Stimulated activated CD4-positive, alpha-beta T cell treated with anti-CD3 and anti-CD28 coated beads, Interleukin-1b, Interleukin-23, amount 100 ng/mL, for 24 hours (primary cell): ENCODE results near the gene ZNF583.

Source experiments
- DNase-seq, 4 experiments: peaks; one replicate each; pipeline ENCODE4 v3.0.0-alpha.2; 2020; ENCODE audit warnings: low read depth in 4 of 4, low spot score in 1 of 4

ZNF583 gene

DNA sequence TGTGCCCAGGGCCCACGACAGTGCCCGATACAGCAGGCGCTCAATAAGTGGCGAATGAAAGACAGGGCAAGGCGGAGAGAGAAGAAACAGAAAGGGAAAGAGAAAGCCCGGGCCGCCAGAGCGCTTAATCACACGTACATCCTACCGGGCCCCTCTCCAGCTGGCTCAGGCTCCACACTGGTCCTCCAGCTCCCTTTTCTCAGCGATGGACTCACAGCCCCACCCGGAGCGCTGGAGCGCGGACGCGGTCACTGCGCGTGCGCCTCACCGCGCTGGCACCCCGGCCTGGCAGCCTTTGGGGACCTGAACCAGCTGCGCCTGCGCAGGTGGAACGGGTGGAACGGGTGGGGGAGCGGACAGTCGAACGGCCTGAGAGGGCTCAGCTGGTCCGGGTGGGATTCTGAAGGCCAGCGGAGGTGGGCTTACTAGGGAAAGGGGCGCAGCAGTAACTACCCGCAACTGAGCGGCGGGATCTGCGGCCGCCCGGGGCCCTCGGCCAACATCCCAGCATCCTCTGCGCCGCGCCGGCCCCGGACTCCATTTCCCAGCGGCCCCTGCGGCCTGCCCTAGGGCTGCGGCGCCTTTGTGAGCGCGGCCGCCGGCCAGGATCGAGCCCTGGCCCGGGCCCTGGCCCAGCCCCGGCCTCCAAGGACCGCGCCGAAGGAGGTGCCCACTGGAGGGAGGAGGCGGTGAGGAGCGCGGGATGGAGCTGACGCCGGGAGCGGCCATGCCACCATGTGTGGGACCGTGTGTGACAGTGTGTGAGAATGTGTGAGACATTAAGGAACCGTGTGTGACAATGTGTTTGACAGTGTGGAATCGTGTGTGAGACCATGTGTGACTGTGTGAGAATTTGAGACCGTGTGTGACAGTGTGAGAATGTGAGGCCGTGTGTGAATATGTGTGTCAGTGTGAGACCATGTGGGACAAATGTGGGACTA is at the start of gene ZNF583:
Gene ZNF583 (plus strand): TSS at position 569 of the 941 bp plus-strand sequence. CDS start 2,783 bp downstream, outside the sequence.
- peak; percentile 67 to 86 (median 78) for DNase-seq

DNA sequence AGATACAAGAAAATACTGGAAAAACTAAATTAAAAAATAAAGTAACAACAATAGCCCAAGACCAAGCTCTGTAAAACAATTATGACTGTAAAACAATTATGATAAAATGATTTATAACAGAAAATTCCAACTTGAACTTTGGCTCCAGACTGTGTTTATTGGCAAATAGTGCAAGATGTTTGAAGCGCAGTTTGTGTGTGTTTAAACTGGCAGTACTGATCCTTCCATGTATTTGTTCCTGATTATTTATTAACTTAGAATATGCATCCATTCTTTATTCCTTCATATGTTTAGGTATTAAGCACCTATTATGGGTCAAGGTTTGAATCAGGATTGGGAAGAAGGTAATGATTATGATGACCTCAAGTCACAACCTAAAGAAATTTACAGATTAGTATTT is 48.6 kb upstream of the ZNF583 start:
- DNase-seq, result no peak

DNA sequence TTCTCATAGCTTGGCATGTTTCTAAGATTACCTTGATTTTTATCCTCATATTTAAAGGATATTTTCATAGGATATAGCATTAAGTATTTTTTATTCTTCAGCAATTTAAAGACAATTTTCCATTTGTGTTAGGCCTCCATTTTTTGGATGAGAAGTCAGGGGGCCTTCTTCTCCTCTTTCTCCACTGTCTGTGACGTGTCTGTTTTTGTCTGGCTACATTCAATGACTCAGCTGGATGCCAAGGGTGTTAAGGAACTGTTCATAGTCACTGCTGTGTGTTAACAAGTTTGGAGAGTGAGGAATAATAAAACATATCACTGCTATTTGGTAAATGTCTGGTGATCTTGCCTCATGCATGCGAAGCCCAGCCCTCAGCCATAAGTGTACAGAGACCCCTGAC is 47.2 kb upstream of the ZNF583 start:
- no peak for DNase-seq

DNA sequence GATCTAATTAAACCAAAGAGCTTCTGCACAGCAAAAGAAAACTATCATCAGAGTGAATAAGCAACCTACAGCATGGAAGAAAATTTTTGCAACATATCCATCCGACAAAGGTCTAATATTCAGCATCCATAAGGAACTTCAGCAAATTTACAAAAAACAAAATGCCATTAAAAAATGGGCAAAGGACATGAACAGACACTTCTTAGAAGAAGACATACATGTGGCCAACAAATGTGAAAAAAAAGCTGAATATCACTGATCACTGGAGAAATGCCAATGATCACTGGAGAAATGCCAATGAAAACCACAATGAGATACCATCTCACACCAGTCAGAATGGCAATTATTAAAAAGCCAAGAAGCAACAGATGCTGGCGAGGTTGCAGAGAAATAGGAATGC is 43.3 kb upstream of the ZNF583 start:
- no peak for DNase-seq

DNA sequence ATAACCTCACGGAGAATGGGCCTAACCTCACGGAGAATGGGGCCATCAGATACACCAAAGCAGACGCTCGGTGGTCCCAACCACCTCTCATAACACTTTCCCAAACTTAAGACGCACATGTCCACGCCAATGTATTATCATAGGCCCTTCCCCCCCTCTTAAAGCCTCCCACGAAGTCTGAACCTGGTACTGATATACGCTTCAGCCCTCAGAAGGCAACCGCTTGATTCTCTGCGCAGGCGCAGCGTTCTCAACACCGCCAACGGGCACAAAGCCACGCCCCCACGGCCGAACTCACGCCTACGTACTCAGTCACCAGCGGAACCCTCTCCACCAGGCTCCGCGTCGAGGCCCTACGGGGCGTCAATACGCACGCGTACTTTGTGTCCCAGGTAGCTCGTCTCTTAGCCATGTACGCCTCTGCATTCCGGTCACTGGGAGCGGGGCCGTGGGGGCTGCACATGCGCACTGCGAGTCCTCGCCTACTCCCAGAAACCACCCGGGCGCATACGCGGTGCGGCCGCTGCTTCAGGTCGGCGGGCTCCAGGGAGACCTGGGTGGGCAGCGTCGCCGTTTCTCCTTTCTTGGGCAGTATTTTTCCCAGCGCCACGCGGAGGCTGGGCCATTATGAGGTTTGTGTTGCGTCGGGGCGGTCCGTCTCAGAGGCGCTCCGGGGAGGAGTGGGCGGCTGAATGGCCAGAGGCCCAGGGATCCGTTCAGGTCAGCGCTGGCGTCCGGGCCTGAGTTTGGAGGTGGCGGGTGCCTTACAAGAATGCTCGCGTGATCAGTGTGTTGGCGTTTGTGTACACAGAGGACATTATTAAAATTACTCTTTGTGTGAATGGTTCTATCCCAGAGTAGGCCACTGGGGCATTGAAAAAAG is 36.1 kb upstream of the ZNF583 start:
- peak; percentile 46 to 70 (median 56) for DNase-seq

DNA sequence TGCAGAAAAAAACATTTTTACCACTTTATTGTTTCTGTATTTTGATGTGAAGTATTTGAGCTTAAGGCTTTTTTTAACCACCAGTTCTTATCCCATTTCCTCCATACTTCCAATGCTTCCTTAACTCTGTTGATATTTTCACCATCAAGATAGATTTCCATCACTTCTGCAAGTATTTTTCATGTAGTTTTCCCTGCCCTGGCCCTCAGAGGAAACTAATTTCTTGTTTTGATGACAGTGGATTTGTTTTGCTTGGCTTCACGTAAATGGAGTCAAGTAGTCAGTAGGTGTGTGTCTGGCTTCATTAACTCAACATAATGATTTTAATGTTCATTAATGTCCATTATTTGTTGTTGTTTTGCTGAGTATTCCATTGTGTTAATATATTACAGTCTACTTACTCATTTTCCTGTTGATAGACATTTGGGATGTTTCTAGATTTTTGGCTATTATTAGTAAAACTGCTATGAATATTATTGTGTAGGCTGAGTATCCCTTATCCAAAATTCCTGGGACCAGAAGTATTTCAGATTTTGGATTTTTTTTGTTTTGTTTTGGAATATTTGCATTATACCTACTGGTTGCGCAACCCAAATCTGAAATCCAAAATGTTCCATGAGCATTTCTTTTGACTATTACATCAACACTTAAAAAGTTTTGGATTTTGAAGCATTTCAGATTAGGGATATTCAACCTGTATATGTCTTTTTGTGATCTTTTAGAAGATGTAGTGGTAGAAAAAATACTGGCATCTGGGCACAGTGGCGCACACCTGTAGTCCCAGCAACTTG is 34.1 kb upstream of the ZNF583 start:
- no peak for DNase-seq

DNA sequence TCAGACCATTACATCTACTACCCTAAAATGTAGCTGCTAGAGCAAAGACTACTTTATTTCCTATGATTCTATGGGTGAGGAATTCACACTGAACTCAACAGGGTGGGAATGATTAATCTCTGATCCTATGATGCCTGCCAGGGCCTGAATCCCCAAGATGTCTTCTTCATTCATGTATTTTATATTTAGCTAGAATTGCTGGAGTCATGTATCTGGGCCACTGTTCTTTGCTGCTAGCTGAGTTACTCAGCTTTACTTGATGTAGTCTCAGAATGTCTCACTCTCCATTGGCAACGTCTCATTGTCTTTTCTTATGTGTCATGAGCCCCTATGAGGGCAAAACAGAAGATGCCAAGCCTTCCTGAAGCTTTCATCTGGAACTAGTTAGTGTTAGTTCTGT is 31.9 kb upstream of the ZNF583 start:
- DNase-seq, result no peak

DNA sequence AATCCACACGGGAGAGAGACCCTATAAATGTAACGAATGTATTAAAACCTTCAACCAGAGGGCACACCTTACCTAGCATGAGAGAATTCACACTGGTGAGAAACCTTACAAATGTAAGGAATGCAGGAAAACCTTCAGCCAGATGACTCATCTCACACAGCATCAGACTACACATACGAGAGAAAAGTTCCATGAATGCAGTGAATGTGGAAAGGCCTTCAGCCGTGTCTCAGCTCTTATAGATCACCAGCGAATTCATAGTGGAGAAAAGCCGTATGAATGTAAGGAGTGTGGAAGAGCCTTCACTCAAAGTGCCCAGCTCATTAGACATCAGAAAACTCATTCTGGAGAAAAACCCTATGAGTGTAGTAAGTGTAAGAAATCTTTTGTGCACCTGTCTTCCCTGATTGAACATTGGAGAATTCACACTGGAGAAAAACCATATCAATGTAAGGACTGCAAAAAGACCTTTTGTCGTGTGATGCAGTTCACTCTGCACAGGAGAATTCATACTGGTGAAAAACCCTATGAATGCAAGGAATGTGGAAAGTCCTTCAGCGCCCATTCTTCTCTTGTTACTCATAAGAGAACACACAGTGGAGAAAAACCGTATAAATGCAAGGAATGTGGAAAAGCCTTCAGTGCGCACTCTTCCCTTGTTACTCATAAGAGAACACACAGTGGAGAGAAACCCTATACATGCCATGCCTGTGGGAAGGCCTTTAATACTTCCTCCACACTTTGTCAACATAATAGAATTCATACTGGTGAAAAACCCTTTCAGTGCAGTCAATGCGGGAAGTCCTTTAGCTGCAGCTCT is 26.8 kb upstream of the ZNF583 start:
- DNase-seq, result no peak

DNA sequence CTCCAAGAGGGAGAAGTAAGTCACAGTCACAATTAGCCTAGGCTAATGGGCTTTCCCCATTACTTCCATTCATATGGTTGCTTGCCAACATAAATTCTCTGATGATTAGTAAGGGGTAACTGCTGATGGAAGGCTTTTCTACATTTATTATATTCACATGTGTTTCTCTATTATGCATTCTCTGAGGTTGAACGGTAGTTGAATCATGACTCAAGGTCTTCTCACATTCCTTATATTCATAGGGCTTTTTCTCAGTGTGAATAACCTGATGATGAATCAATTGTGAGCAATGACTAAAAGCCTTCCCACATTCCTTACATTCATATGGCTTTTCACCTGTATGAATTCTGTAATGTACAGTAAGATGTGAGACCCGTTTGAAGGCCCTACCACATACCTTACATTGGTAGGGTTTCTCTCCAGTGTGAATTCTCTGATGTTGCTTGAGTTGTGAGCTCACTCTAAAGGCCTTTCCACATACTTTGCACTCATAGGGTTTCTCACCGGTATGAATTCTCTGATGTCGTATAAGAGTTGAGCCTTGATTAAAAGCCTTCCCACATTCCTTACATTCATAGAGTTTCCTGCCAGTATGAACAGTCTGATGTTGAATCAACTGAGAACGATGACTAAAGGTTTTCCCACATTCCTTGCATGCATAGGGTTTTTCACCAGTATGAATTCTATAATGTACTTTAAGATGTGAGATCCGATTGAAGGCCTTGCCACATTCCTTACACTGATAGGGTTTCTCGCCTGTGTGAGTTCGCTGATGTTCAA is 20.1 kb upstream of the ZNF583 start:
- DNase-seq, result no peak

DNA sequence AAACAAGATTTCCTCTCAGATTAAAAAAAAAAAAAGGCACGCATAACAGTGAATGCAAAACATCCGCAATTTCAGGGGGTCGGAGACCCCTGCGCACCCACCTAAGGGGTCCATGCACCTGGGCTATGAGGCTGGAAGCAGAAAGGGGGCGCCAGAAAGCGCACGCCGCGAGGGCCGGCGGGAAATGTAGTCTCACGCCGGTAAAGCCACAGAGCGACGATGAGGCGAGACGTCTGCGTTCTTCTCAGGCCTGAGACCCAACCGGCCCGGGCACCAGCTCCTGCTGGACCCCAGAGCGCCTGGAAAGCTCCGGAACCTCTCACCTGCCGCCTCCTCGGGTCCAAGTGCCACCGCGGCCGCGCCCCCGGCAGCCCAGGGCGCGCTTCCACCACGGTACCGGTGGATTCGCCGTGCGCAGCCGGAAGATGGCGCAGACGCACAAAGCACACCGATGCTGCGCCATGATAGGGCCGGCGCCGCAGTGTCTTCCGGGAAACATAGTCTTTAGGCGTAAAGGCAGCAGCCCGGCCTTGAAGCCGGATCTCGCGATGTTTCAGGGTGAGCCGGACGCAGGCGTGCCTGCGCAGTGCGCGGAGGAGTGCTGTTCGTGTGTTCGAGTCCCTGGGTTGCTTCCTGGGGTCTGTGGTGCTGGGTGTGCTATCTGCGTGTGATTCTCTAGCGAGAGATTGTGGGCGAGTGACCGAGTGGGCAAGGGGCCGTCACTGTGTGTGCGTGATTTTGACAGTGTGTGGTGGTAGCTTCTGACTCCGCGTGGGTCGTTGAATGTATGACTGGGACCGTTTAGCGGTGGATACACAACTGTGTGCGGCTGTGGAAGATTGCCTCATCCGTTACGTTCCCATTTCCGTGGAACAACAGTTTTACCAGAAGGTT is 10.8 kb upstream of the ZNF583 start, which contains the start of gene ZNF582:
Gene ZNF582 (minus strand): TSS at position 416 of the 894 bp plus-strand sequence. CDS start 1,782 bp downstream, outside the sequence.
- DNase-seq, result peak; percentile 68 to 86 (median 82)

DNA sequence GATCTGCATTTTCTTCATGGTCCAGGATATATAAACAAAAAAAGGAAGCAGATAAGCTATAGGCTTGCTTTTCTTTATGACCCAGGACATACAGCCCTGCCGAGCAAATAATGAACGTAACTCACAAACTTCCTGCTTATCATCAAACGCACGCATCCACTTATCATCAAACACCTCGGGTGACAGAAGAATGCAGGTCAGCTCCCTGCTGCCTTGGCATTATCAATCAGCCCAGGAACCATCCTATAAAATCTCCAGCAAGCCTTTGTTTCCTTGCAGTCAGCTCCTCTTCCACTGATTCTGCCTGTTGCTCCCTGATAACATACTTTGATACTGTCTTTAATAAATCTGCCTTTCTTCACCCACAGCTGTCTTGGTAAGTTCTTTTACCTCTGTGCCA is 5.3 kb upstream of the ZNF583 start:
- DNase-seq, result no peak

DNA sequence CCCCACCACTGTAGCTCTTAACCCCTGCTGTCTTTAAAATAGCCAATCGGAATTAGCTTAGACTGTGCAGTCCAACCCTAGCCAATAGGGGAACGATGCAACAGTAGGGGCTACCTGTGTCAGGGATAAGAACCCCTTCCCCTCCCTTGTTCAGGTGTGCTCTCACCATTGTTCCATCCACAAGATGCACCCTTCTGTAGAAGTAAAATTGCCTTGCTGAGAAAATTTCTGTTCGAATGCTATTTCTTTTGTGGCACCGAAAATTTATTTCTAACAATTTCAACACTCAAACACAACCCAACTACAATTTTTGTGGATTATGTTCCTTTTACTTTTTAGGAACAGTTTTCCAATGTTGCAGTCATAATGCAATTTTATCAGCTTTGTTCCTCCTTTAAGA is 3.6 kb upstream of the ZNF583 start:
- DNase-seq, result no peak

DNA sequence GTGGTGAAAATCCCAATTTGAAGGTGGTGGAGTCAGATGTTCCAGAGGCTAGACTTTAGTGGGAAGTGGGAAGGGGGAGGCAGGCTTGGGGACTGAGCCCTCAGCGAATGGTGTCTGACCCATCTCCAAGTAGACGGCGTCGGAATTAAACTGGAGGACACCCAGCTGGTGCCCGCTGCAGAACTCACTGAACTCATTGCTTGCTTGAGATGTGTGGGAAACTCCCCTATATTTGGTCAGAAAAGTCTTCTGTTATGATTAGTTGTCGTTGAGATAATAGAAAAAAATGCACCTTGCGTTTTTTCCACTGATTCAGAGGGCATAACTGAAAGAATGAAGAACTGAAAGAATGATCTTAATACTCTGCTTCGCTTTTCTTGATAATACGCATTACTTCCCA is 871 bp upstream of the ZNF583 start:
- no peak for DNase-seq

DNA sequence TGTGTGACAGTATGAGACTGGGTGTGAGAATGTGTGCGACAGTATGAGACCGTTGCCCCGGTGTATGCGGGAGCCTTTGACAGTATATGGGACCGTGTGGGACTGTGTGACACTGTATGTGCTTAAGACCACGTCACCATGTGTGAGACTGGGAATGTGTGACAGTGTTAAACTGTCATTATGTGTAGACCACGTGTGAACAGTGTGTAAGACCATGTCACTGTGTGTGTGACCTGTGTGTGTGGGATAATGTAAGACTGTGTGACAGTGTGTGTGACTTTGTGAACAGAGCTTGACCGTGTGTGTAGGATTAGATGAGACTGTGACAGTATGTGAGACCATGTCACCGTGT is 549 bp downstream of the ZNF583 start:
- DNase-seq, result no peak

DNA sequence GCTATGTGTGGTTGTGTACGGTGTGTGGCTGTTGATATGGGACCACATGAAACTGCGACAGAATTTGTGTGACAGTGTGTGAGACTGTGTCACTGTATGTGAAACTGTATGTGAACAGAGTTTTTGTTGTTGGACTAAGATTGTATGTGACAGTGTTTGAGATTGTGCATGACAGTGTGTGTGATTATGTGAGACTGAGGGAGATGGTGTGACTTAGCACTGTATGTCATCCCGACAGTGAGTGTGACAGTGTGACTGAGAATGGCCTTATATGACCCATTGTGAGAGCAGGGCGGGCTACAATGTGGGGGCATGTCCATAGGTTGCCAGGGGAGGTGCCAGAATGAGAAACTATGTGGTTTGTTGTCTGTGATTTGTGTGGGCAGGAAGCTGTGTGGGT is 930 bp downstream of the ZNF583 start:
- no peak for DNase-seq

DNA sequence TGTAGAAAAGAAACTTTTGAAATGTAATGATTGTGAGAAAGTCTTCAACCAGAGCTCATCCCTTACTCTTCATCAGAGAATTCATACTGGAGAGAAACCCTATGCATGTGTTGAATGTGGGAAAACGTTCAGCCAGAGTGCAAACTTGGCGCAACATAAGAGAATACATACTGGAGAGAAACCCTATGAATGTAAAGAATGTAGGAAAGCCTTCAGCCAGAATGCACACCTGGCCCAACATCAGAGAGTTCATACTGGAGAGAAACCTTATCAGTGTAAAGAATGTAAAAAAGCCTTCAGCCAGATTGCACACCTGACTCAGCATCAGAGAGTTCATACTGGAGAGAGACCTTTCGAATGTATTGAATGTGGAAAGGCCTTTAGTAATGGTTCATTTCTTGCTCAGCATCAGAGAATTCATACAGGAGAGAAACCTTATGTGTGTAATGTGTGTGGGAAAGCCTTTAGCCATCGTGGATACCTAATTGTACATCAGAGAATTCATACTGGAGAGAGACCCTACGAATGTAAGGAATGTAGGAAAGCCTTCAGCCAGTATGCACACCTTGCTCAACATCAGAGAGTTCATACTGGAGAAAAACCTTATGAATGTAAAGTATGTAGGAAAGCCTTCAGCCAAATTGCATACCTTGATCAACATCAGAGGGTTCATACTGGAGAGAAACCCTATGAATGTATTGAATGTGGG is 19.3 kb downstream of the ZNF583 start:
- DNase-seq, result no peak

DNA sequence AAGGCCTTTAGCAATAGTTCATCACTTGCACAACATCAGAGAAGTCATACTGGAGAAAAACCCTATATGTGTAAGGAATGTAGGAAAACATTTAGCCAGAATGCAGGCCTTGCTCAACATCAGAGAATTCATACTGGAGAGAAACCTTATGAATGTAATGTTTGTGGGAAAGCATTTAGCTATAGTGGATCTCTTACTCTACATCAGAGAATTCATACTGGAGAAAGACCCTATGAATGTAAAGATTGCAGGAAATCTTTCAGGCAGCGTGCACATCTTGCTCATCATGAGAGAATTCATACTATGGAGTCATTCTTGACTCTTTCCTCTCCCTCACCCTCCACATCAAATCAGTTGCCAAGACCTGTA is 19.8 kb downstream of the ZNF583 start:
- no peak for DNase-seq
